ENCODE data around the gene ASAP3. TPM values are rescaled to one million over a fixed set of nuclear protein-coding genes. Genes with fewer than 3 reads are reported as not detected.

Gene ASAP3
- total and polyA plus RNA-seq, 2 of the 13 experiments (the other 11 are each of a cell fraction or from before 2014, with no cell fraction given): 32.6 to 37.0 TPM

- H3K9me3 ChIP-seq (ENCODE audit: low read length): no peaks in the 10 kb centered on the region
- in situ Hi-C loops (cut with HindIII; ENCODE audit: extremely low pct_ligation_motif_present, low pct_unique_long_range_greater_than_20kb) (no loop called here), intact Hi-C loops (cut with micrococcal nuclease; ENCODE audit: unreplicated experiment) (no loop called here)
- no peaks in the 10 kb centered on the region for H4K20me1 ChIP-seq (ENCODE audit: insufficient read depth, low read length)
- DNase-seq (ENCODE audit: low spot score) (no peak), FAIRE-seq (no peak), ATAC-seq (no peak)
- no peak overlapping the region for H3K4me2 ChIP-seq (ENCODE audit: low read depth, low read length)
- ChIA-PET POLR2A (interaction anchor here (1.4 kb wide), 1 partner anchor 39 kb away, joined by 5 read pairs; the partner anchor contains the start of gene HNRNPR), CTCF (ENCODE audit: low intra/inter-chr PET ratio, low total read pairs) (no interaction called here)
- H3K4me3 ChIP-seq (replicated peaks in 1 of 3; ENCODE audit: insufficient read depth in 1 of 3, low read depth in 2 of 3, low read length in 3 of 3): no peak overlapping the region
- H3K79me2 ChIP-seq (ENCODE audit: insufficient read depth, low read length): no peaks in the 10 kb centered on the region
- TF ChIP-seq NFYB (CRISPR knock-in tag; IDR thresholded peaks at IDR 0.05): no peak
- TF ChIP-seq AHDC1 (CRISPR knock-in tag; IDR thresholded peaks at IDR 0.05; ENCODE audit: borderline replicate concordance): no peak
- no peak for TF ChIP-seq ELF3 (CRISPR knock-in tag; IDR thresholded peaks at IDR 0.05)
- no peak for TF ChIP-seq ZBTB7B (CRISPR knock-in tag; IDR thresholded peaks at IDR 0.05)
- no peak for TF ChIP-seq TMF1 (CRISPR knock-in tag; IDR thresholded peaks at IDR 0.05; ENCODE audit: low read depth)
- TF ChIP-seq NR0B2 (CRISPR knock-in tag; IDR thresholded peaks at IDR 0.05): no peak
- TF ChIP-seq ZNF232 (CRISPR knock-in tag; IDR thresholded peaks at IDR 0.05; ENCODE audit: borderline replicate concordance): no peak
- no peak for TF ChIP-seq ZNF891 (CRISPR knock-in tag; IDR thresholded peaks at IDR 0.05)
- no peak for TF ChIP-seq KDM1A (CRISPR knock-in tag; IDR thresholded peaks at IDR 0.05)
- TF ChIP-seq ZNF329 (CRISPR knock-in tag; IDR thresholded peaks at IDR 0.05; ENCODE audit: low read depth): no peak
- TF ChIP-seq FUBP1 (CRISPR knock-in tag; IDR thresholded peaks at IDR 0.05; ENCODE audit: borderline replicate concordance): no peak
- no peak for TF ChIP-seq MTF1 (CRISPR knock-in tag; IDR thresholded peaks at IDR 0.05)
- no peak for TF ChIP-seq ZSCAN21 (CRISPR knock-in tag; IDR thresholded peaks at IDR 0.05; ENCODE audit: borderline replicate concordance)
- no peak for TF ChIP-seq MXI1 (IDR thresholded peaks at IDR 0.05; ENCODE audit: borderline replicate concordance, low read depth, low read length)
- no peak for TF ChIP-seq NFRKB (IDR thresholded peaks at IDR 0.05)
- H3K27ac ChIP-seq (ENCODE audit: extremely low read length, insufficient read depth, low read length): no peak overlapping the region
- peaks cover 14% of the 10 kb centered on the region for H3K4me1 ChIP-seq (ENCODE audit: insufficient read depth, low read length)
- TSS peak; percentile 30 for BruUV-seq (replicated peaks)
- 99% methylated on average over 8 of the region's 8 CpGs for WGBS (ENCODE audit: low lambda C conversion rate)
- no peak overlapping the region for H3K9ac ChIP-seq (ENCODE audit: insufficient read depth, low read depth, low read length)
- no peaks in the 10 kb centered on the region for H3K27me3 ChIP-seq (ENCODE audit: control insufficient read depth in 1 of 2, insufficient read depth in 2 of 2, low read length in 2 of 2)
- H2AFZ ChIP-seq (ENCODE audit: low read length): no peak overlapping the region
- H3K36me3 ChIP-seq (replicated peaks in 1 of 2; ENCODE audit: control insufficient read depth in 1 of 2, insufficient read depth in 2 of 2, low read length in 2 of 2): peaks cover 12 to 28% of the 10 kb centered on the region in 2 experiments; a peak in 4 of 5 replicates
Measured at GRCh38 chr1:23383577-23384311, 100.2 kb downstream of the ASAP3 start.

Measured in HepG2 (cell line).